Suppressor macrophage treated with lipopolysaccharide for 4 hours (primary cell): ENCODE results near the gene TRPM2.

Experiments
- DNase-seq: peaks from one replicate; pipeline ENCODE4 v3.0.0-alpha.2; 2020

The TRPM2 gene

DNA sequence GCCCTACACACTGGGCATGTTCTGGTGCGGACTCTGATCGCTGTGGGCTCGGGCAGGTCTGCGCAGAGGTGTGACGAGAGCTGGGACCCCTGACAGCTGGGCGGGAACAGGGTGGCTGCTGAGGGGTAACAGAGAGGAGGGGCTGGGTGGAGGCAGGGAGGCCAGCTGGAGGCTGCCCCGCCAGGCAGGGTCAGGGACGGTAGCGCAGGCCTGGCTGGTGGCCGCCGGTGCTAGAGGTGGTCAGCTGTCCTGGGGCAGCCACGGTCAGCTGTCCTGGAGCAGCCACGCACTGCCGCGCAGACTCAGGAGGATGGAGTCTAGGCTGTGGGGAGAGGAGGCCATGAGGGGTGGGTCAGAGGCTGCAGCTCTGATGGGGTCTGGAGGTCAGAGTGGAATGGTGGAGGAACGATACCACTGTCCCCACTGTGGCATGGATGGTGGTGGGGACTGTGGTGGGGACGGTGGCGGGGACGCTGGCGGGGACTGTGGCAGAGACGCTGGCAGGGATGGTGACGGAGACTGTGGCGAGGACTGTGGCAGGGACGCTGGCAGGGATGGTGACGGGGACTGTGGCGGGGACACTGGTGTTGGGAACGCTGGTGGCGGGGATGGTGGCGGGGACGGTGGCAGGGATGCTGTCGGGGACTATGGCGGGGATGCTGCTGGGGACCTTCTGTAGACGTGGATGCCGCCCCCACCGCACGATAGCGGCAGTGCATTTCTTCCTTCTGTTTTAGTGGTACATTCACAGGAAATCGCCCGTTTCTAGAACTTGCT is 80.6 kb downstream of the TRPM2 start:
- no peak for DNase-seq

DNA sequence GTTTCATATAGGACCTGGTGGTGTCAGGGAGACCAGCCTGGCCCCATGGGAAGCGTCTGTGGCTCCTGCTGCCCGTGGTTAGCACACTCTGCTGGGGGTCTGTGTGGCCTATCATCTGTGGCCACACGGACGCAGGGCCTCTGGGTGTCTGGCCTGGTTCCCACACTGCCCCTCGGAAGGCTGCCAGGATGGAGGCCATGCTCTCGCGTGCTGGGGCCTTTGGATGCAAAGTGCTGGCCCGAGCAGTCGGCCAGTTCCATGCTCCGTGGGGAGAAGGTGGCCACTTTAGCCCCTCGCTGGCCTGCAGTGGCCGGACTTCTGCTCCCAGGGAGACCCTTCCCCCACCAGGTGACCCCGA is 81.1 kb downstream of the TRPM2 start:
- no peak for DNase-seq

DNA sequence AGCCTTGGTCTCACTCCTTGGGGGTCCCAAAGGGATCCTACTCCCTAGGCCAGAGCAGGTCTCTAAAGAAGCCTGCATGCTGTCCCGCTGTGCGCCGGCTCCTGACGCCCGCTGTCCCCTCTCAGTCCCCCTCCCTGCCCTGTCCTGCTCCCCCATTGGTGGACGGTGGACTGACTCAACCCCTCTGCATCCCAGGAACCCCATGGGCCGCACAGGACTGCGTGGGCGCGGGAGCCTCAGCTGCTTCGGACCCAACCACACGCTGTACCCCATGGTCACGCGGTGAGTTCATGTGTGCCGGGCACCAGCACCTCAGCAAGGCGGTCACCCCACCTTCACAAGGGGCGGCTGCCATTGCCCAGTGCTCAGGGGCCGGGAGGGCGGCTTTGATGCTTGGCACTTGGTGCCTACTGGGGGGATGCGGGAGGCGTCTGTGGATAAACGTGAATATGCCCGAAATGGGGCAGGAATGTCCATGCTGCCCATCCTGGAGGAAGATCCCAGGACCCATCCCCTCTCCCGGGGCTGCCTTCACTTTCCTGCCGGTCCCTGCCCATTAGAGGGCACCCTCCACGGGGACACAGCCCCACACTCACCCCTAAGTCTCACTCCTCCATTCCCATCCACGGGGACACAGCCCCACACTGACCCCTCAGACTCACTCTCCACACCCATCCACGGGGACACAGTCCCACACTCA is 81.7 kb downstream of the TRPM2 start:
- no peak for DNase-seq

DNA sequence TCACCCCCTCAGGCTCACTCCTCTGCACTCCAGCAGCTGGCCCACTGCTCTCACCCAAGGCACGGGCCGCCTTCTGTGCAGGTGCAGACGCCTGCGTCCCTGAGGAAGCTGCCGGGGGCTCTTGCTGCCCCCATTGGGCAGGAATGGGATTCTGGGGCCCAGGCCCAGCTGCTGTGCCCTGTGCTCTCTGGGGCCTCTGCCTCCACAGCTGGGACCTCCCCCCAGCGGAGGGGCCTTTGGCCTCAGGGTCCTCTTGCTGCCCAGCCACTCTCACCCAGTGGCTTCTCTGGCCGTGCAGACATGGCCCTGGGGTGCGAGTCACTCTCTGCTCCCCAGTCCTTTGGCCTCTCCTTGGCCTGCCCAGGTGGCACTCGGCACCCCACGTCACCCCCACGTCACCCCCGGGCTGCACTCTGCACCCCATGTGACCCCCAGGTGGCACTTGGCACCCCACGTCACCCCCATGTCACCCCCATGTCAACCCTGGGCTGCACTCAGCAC is 82.7 kb downstream of the TRPM2 start:
- DNase-seq = no peak

DNA sequence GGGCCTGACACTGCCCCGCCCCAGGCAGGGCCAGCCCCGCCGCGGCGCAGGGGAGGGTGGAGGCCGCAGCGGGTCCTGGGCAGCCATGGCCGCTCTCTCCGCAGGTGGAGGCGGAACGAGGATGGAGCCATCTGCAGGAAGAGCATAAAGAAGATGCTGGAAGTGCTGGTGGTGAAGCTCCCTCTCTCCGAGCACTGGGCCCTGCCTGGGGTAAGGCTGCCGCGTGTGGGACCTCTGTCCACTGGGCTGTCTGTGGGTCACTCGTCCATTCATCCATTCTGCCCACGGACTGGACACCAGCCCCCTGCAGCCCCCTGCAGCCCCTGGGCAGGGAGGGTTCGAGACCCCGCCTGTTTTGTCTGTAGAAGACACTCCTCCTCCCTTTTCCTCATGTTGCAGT is 83.5 kb downstream of the TRPM2 start:
- DNase-seq = no peak

DNA sequence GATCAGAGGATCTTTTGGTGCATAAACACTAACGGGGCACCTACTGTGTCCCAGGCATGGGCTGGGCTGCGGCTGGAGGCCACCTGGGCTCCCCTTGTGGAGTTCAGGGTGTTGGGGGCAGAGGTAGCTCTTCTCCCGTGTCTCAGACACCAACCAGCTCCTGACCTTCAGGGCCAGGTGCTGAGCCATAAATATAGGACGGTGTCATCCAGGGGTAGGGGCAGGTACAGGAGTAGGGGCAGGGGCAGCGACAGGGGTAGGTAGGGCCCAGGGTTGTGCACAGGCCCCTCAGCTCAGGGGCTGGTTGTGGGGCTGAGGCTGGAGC is 83.9 kb downstream of the TRPM2 start:
- DNase-seq = no peak

DNA sequence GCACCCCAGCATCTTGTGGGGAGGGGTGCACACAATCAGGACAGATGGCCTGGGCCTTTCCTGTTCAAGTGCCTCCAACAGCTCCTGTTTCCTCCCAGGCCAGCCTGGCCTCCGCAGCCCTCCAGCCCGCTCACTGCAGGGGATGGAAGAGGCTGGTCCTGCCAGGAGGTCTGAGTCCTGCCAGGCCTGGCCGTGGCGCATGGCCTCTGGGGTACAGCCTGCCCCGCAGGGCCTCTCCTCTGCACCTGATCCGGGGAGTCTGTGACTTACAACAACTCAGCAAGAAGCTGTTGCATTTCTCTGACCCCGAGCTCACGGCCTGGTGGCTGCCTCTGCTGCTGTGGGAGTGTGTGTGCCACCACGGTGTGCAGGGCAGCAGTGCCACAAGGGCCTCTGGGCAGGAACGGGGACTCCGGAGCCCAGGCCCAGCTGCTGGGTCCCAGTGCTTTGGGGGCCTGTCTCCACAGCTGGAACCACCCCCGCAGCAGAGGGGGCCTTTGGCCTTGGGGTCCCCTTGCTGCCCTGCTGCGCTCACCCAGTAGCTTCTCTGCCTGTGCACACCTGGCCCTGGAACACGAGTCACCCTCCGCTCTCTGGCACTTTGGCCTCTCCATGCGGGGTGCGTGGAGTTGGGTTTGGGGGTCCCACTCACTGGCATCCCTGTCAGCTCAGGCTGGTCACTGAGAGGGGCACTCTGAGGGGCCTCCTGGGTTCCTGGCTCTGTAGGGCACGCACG is 84.4 kb downstream of the TRPM2 start:
- DNase-seq = no peak

DNA sequence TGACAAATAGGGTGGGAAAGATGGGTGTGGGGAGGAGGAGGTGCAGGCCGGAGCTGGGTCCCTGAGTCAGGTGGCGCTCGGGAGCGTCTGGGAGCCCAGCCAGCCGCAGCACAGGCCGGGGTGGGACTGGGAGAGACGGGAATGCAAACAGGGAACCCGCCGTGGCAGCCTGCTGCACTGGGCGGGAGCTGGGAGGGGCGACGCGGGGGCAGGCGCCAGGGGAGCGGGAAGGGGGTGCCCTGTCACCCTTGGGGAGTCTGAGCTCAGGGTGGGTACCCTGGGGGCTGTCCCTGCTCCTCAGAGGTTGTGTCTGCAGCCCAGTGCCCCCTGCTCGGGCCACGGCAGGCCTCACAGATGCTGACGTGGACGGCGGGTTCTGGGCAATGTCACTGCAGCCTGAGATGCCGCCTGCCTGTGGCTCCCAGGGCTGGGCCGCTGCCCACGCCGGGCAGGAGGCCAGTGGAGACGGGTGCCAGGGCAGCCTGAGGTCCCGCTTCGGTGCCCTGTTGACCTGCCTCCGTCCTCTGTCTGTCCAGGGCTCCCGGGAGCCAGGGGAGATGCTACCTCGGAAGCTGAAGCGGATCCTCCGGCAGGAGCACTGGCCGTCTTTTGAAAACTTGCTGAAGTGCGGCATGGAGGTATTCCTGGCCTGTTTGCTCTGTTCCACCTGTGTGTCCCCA is 85.2 kb downstream of the TRPM2 start:
- no peak for DNase-seq

DNA sequence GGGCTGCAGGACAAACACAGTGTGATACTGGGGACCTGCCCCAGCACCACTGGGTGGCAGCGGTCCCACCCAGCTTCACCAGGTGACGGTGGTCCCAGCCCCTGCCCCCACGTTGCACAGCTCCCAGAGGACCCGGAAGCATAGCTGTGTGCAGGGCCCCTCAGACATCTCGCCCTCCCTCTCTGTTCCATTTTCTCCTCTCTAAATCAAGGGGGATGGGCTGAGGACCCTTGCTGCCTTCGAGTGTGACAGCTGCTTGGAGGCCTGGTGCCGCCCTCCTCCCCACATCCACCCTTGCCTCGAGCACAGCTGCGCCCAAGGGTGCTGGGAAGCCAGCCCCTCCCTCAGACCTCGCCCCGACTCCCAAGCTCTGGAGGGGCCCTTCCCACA is 85.8 kb downstream of the TRPM2 start:
- DNase-seq = no peak

DNA sequence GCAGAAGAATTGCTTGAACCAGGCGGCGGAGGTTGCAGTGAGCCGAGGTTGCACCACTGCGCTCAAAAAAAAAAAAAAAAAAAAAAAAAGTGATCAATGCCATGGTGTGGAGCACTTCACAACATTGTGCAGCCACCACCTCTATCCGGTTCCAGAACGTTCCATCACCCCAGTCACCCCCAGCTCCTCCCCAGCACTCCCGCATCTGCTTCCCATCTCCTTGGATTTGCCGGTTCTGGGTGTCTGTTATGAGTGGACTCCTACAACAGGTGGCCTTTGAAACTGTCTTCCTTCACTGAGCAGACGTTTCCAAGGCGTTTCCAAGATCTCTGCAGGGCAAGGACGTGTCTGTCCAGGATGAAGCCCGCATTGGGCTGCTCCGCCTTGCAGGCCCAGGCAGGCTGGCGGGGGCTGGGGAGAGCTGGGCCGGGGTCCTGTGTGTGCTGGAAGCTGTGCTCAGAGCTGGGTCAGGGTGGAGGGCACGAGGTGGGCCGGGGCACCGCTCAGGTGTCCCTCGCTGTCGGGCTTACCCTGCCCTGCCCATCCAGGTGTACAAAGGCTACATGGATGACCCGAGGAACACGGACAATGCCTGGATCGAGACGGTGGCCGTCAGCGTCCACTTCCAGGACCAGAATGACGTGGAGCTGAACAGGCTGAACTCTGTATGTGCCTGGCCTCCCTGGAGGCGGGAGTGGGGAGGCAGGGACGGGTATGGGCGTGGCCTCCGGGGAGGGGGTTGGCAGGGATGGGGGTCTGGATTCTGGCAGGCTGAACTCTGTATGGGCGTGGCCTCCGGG is 87.0 kb downstream of the TRPM2 start:
- DNase-seq = no peak

DNA sequence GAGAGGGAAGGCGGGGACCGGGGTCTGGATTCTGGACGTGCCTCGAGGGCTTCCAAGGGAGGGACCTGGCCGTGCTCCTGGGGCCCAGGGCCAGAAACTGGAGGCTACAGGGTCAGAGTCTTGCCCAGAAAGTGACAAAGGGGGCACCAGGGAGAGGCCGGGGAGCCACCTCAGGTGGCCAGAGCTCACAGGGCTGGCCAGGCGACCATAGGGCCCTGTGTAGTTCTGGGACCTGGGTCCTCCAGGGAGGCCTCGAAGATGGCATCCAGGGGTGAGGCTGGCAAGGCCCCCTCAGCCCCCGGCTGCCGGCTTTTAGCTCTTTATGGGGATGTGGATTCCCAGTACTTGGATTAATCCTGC is 87.6 kb downstream of the TRPM2 start:
- DNase-seq = no peak

DNA sequence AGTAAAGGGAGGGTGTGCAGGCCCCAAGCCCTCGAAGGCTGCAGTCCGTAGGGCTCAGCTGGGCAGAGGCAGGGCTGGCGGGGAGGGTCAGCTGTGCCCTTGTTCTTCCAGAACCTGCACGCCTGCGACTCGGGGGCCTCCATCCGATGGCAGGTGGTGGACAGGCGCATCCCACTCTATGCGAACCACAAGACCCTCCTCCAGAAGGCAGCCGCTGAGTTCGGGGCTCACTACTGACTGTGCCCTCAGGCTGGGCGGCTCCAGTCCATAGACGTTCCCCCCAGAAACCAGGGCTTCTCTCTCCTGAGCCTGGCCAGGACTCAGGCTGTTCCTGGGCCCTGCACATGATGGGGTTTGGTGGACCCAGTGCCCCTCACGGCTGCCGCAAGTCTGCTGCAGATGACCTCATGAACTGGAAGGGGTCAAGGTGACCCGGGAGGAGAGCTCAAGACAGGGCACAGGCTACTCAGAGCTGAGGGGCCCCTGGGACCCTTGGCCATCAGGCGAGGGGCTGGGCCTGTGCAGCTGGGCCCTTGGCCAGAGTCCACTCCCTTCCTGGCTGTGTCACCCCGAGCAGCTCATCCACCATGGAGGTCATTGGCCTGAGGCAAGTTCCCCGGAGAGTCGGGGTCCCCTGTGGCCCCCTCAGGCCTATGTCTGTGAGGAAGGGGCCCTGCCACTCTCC is 88.3 kb downstream of the TRPM2 start:
- DNase-seq = no peak

DNA sequence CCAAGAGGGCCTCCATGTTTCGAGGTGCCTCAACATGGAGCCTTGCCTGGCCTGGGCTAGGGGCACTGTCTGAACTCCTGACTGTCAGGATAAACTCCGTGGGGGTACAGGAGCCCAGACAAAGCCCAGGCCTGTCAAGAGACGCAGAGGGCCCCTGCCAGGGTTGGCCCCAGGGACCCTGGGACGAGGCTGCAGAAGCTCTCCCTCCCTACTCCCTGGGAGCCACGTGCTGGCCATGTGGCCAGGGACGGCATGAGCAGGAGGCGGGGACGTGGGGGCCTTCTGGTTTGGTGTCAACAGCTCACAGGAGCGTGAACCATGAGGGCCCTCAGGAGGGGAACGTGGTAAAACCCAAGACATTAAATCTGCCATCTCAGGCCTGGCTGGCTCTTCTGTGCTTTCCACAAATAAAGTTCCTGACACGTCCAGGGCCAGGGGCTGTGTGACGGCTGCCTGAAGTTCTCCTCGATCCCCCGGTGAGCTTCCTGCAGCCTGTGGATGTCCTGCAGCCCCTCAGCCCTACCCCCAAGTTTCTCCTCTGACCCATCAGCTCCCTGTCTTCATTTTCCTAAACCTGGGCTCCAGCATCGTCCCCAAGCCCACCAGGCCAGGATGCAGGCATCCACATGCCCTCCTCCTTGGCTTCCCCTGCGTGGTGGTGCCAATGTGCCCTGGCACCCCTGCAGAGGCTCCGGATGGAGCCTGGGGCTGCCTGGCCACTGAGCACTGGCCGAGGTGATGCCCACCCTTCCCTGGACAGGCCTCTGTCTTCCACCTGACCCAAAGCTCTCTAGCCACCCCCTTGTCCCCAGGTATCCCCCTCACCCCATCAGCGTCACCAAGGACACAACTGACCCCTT is 89.1 kb downstream of the TRPM2 start:
- DNase-seq = no peak

DNA sequence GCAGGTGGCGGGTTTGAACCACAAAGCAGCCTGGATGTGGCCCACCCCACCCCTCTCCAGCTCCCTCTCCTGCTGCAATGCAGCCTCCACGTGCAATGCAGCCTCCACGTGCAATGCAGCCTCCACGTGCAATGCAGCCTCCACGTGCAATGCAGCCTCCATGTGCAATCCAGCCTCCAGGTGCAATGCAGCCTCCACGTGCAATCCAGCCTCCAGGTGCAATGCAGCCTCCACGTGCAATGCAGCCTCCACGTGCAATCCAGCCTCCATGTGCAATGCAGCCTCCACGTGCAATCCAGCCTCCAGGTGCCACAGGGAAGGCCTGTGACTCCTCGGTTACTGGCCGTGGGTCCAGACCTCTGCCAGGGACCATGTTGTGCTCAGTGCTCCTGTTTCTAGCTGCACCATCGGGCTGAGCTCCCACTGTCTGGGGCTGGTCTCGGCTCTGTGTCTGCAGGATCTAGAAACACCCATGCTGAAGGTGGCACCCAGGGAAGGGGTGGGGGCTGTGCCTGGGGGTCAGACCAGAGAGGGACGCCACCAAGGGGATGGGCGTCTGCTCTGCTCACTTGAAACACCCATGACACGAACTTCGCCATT is 90.0 kb downstream of the TRPM2 start:
- no peak for DNase-seq

DNA sequence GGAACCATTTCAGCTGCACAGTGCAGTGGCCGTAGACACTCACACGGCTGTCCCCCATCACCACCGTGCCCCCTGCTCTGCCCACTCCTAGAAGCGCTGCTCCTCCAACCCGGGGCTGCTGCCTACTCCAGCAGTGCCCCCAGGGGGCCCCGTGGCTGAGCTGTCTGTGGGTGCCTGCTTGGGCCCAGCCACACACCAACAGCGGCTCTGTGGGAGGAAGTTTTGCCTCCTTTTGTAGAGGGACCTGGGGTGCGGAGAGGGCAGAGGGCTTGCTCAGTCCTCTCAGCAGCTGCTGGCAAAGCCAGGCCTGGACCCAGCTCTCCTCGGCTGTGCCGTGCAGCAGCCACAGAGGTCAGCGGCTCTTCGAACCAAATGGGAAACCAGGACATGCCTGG is 90.5 kb downstream of the TRPM2 start:
- DNase-seq = no peak

DNA sequence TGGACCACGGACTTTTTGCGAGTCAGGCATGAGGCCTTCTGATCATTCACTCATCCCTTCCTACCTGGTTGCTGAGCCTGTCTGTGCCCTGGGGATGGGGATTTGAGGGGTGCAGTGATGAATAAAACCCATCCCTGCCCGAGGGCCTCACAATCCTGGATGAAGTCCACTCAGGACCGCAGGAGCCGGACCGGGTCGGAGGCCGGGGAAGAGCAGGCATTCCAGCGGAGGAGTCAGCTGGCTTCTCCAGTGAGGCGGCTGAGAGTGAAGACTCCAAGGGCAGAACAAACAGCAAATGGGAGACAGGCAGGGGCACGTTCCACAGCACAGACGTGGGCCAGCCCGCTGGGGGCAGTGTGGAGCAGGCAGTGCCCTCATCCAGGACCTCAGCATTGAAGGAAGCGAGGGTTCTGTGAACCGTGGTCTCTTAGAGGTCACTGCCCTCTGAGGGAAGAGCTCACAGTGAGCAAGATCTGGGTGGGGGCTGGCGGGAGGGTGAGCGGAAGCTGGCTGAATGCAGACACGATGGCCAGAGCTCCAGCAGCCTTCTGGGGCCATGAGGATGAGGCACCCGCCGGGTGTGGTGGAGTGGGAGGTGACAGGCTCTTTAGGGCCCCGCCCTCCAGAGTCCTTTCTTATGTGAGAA is 91.0 kb downstream of the TRPM2 start:
- no peak for DNase-seq

DNA sequence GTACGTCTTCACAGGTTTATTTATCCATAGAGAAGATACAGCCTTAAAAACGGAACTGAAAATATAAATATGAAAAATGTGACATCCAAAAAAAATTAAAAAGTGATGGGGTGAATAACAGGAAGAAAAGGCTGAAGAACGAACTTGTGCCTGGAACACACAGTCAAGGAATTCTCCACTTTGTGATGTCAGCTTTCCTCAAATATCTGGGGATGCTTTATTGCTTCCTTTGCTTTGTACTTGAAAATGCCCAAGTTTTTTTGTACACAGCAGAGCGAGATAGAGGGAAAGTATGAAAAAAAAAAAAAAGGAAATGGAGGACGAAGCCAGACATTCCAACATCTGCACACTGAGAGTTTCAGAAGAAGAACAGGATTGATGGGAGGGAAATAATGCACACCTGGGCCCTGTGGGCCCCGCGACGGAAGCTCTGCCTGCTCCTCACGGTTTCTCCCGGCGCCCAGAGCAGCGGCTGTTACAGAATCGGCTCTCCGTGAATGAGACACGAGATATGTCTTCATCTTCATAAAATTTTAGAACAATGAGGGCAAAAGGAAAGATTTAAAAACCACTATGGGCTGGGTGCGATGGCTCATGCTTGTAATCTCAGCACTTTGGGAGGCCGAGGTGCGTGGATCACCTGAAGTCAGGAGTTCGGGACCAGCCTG is 91.9 kb downstream of the TRPM2 start:
- no peak for DNase-seq

DNA sequence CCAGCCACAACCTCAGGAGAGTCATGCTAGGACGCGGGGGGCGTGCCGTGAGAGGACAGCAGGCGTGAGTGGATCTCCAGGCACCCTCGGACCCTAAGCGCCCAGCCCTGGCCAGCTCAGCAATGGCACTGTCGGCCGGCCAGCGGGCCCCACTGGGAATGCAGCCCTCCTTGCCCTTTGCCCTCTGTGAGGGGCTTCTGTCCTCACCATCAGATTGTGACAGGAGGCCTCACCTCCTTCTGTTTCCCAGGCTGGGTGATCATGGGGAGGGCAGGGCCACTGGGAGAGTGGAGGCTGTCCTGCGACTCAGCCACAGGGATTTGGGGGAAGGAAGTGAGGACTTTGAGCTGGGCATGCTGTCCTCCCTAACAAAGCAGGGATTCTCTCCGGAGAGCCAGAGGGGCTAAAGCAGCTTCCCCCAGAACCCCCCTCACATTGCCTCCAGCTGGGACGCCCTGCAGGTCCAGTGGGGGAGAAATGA is 95.3 kb downstream of the TRPM2 start:
- DNase-seq = no peak
